Smooth muscle cell of the brain vasculature (primary cell): Measurements from ENCODE around the gene PPM1L.

Experiments
- DNase-seq: peaks from one replicate; pipeline ENCODE4 v3.0.0-alpha.2; 2012; ENCODE audit warnings: low read depth, low spot score

Gene PPM1L

DNA sequence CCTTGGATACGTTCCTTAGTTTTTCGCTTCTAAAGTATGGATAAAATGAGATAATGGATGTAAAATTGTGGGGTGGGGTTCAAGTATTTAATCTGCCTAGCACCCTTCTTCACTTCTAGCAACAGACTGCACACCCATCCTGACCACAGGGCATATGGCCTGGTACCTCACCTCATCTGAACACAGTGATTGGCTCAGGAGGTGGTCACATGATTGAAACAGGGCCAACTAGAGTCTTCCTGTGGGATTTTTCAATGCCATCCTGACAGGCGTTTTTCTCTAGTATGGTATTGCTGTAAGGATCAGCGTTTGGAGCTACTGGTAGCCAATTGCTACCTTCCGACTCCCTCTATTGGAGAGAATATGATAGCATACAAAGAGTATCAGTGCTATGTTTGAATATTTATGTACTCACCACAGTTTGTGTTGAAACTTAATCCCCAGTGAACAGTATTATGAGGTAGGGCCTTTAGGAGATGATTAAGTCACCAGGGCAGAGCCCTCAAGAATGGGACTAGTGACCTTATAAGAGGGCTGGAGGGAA is 172.2 kb downstream of the PPM1L start:
- no peak for DNase-seq

DNA sequence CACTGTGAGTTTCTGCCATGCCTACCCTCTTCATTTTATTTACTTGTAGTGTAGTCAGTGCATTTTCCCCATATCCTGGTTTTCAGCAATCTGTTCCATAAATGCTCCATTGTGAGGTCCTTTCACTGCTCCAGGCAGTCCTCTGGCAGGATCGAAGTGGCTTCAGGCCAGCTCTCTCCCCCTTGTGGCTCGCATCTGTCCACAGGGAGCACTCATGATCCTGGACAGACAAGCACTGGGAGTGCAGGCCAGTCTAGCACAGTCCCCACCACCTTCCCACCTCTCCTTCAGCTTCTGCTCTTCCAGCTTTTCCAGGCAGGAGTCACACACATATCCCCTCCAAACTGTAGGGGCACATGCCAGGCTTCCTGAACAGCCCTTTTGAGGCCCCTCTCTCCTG is 173.6 kb downstream of the PPM1L start:
- no peak for DNase-seq

- no peak for DNase-seq
These were observed 175.4 kb downstream of the PPM1L start for GRCh38 chr3:160931474-160931873.

DNA sequence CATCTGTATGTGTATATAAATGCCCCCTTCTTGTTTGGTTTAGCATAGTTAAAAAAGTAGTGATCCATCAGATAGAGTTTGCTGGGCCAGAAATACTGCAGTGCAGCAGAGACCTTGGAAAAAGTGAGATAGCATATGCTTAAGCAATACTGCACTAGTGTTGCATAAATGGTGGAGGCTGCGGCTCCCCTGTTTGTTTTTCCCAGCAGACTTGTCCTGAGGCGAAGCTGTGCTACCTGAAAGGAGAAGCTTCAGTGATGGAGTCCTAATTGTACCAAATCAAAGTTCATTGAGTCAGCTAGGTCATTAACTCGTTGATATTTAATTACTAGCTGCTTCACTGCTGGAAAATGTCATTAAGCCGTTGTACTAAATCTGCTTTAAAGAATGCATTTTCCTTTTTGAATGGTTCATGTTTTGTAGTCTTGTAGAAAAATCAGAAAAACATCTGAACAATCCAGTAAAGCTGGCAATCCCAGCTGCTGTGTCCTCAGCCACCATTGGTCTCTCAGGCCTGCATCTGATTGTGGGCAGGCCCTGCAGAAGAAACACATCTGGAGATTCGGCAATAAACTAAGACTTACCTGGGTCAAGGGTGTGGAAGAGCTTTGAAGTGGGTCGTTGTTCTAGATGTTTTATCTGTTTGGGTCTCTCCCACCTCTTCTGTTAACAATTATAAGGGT is 179.5 kb downstream of the PPM1L start:
- DNase-seq = no peak

DNA sequence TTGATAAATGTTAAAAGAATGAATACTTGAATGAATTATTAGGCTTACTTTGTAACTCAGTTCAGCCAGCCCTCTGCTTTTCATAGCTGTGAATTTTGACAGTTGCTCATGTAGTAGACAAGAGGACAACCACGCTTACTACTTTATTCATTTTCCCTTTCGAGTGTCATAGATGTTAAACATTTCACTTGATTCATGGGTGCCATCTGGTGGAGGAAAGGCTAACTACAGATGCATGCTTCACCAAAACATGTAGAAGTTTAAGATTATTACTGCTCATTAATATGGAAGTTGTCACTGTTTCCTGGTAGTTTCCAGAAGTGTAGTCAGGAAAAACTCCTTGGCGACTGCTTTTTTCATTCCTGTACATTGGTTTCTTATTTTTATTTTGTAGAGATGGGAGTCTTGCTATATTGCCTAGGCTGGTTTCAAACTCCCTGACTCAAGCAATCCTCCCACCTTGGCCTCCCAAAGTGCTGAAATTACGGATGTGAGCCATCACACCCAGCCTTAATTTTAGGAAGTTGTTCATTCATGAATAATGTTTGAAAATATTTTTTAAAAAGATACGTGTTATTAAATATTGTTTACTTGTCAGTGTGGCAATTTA is 186.0 kb downstream of the PPM1L start:
- peak; percentile 57 for DNase-seq

- DNase-seq = no peak
These were observed 188.0 kb downstream of the PPM1L start for GRCh38 chr3:160943996-160944395.

DNA sequence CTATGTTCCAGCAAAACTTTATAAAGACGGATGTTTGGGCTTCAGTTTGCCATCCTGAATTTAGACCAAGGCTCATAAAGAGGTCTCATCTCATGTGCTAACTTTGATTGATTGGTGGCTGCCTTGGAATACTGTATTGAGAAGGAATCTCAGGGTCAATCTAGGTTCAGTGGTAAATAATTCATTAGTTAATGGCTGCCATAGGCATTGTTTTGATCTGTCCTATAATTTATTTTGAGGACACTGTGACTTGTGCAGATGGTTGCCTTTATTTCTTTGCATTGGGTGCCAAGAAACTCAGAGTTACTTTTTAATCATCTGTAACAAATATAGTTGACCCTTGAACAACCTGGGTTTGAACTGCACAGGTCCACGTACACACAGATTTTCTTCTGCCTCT is 189.3 kb downstream of the PPM1L start:
- DNase-seq = no peak

DNA sequence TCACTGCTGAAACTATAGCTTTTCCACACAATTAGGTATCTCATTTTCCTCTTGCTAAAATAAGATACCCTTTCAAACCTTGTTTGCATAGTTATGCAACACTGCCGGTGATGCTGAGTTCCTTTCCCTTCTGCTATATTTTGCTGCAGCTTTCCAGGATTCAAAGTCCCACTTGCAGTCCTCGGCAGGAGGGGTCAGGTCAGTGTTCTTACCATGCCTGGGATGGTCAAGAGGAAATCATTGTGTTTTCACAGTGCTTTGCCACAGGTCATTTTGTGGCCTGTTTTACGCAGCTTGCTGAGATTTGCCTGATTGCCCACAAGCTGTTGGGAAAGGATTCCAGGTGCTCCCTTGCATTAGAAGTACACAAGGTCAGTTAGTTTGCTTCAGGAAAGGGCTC is 192.2 kb downstream of the PPM1L start:
- DNase-seq = no peak

- DNase-seq = no peak
These were observed 193.4 kb downstream of the PPM1L start for GRCh38 chr3:160949460-160949859.

- no peak for DNase-seq
These were observed 194.5 kb downstream of the PPM1L start for GRCh38 chr3:160950542-160950941.

- no peak for DNase-seq
These were observed 194.9 kb downstream of the PPM1L start for GRCh38 chr3:160950954-160951353.

DNA sequence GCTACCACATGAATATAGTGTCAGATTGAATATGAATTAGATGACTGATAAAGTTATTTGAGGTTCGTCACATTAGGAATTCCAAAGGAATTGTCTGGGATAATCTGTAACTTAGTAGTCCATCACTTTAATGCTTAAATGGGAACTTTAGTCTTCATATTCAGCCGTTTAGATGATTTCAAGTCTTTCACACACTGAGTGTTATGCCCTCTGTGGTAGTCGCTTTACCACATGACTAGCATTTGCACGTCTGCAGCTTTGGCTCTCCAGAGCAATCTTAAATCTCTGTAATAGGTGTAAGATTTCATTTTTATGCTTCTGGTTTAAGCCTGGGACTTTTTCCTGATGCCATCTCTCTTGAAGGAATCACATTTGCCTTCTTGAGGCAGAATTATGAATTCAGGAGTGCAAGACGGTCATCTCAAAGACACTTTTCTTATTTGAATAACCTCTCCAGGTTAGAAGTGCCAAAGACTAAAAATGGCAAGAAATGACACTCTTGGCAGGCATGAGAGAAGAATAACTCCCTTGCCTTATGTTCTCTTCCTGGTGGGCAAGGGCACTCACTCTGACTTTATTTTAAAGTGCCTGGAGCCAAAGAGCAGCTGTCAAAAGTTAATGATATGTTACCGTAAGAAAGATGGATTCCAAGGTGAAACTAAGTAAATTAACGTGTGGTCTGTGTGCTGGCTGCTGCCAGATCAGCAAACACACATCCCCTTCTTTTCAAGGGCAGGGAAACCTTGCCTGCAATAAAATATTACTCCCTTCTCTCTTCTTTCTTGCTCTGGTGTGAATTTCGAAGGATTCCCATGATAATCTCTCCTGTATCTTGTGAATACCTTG is 195.8 kb downstream of the PPM1L start:
- DNase-seq = no peak

- DNase-seq = no peak
These were observed 197.7 kb downstream of the PPM1L start for GRCh38 chr3:160953686-160954085.

- DNase-seq = no peak
These were observed 200.8 kb downstream of the PPM1L start for GRCh38 chr3:160956785-160957184.

GRCh38 chr3:160960568-160960967 is 204.5 kb downstream of the PPM1L start:
- DNase-seq = no peak

- DNase-seq = no peak
These were observed 207.9 kb downstream of the PPM1L start for GRCh38 chr3:160963949-160964348.

GRCh38 chr3:160968761-160969160 is 212.7 kb downstream of the PPM1L start:
- no peak for DNase-seq

DNA sequence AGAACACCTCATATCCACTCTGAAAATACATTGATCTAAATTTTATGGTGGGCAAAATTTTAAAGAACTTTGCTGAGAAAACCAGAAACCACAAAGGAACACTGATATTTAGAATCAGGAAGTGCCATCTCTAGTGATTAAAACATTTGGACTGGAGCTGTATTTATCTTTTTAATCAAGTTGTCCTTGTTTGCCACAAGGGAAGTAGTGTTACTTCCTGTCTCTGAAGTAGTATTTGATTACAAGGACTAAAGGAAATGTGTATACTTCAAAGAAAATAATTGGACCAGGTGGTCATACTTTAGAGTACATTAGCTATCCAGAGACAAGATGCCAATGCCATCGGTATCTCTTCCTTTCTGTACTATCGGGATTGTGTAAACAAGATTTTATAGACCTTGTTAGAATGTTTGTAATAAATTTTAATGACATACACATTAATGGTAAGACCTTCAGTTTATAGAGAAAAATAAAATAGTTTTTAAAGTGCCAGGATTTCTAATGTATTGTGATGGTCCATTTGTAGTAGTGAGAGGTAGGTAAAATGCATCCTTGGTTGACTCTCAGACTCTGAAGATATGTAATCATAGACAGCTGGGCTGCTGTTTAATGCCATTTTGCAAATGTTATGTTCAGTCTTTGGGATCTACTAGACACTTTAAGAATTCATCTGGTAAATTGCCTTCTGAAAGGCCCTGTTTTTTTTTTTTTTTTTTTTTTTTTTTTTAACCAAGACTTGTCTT is 217.2 kb downstream of the PPM1L start:
- DNase-seq = no peak

DNA sequence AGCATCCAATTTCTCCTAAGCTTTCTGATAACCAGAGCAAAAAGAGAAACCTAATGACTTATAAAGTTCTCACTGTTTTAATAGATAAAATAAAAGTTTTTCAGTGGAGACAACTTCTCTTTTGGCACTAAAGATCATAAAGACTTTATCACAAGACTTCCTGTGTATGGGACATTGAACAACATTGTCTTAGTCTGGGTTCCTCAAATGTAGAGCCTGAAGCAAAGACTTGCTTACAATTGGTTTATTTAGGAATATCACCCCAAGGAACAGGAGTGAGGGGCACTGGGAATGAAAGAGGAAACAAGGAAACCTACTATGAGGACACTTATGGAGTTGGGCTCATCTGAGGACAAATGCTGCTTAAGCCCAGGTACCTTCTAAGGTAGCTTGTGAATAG is 221.7 kb downstream of the PPM1L start:
- no peak for DNase-seq

DNA sequence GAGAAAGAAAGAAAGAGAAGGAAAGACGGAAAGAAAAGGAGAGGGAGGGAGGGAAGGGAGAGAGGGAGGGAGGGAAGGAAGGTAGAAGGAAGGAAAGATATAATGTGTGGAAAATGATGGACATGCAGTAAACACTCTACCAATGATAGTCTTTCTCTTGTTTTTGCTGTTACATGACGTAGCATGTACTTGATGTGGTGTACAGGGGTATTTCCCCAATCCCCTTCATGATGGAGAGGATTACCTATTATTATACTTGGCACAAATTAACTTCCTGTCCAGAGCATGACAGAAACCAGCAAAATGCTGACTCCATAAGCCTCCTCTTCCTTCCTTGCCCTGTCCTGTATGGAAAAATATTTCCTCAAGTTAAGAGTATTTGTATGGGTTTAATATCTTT is 224.7 kb downstream of the PPM1L start:
- no peak for DNase-seq

GRCh38 chr3:160981217-160981938 is 225.3 kb downstream of the PPM1L start:
- DNase-seq = no peak
